Activated CD4-positive, alpha-beta T cell treated with anti-CD3 and anti-CD28 coated beads, Interleukin-2, amount 50 U/mL, for 1 hour (primary cell): ENCODE data around the gene TCTN1.

Source experiments
- DNase-seq: peaks from one replicate; pipeline ENCODE4 v3.0.0-alpha.2; 2020

The TCTN1 gene

DNA sequence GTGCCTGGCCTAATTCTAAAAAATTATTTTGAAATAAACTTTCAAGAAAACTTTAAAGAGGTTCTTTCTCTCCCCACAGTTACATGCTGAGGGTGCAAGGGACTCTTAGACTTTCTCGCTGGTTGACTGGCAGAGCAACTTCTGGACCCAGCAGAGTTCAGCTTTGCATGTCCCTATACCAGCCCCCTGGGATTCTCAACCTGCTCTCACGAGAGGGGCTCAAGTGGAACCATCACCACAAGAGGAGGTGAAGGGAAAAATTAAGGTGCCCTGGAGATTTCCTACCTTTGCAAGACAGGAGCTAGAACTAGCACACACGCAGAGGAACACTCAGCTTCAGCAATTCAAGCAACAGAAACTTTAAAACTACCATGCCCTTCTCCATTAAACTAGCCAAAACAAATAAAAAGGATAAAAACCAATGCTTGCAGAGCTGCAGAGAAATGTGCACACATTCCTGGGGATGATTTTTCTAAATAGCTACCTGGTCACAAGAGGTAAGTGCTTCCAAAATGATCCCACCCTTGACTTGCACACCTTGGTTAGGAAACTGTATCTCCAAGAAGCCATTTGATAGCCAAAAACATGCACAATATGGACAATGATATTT lies 72.5 kb downstream of the TCTN1 start:
- no peak for DNase-seq

DNA sequence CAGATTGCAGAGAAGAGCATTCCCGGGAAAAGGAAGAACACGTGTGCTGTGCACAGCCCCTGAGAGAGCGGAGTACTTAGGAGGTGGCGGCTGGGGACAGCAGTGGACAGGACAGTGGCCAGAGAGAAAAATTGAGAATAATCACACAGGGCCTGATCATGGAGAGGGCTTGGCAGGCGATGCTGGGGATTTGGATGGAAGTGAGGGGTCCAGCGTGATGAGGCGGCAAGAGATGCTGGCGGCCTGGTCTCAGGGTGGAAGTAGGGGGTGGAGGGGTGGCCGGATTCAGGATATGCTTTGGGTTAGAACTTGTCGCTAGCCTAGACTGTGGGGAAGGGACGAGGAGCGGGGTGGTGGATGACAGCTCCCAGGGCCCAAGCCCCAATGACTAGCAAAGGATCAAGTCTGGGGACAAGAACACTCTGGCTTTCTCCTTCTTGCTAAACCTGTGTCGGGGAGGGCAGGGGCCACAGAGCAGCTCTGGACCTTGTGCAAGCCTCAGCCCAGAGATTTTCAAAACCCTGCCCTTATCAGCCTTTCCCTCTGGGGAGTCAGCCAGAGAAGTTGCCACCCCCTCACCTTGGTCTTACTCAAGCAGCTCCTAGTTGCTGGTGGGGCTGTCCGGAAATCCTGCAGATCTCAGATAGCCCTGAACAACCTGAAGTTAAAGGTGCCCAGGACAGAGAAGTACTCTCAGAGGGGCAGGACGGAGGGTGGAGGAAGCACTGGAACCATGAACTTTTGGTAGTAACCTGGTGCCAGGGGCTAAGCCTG lies 73.7 kb downstream of the TCTN1 start:
- DNase-seq, result no peak

DNA sequence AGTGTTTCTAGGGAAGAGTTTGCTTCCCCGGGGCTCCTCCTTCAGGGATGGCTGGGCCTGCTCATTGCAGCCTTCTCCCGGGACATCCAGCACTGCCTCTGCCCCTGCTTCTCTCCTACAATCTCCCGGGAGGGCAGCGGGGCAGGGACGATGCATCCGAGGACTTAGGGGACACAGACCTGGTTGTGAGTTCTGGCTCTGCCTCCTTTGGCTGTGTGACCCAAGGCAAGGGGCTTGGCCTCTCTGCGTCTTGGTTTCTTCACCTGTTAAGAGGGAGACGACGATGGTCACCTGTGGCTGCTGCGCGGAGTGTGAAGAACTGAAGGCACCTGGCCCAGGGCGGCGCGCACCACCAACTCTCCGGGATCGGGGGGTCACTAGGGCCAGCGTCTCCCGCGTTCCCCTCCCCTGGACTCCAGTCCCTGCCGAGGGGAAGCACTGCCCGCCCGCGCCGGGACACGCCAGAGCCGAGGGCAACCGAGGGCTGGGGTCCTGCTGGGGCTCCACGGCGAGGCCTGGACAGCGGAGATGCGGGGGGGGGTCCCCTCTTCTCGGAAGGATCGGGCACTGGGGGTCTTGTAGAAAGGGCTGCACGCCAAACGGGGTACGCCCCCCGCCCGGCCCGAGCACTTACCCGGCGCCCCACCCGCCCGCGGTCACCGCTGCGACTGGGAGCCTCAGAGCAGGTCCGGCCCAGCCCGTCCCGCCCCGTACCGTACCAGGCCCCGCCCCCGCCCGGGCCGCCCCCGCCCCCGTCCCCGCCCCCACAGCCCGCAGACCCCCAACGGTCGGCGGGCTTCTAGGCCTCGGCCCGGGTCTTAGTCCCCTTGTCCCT lies 74.7 kb downstream of the TCTN1 start, which contains the start of gene HVCN1:
HVCN1 (minus strand) TSS at position 670 of the 835 bp plus-strand sequence. CDS start 5,870 bp downstream, outside the sequence.
- peak; percentile 9 for DNase-seq

DNA sequence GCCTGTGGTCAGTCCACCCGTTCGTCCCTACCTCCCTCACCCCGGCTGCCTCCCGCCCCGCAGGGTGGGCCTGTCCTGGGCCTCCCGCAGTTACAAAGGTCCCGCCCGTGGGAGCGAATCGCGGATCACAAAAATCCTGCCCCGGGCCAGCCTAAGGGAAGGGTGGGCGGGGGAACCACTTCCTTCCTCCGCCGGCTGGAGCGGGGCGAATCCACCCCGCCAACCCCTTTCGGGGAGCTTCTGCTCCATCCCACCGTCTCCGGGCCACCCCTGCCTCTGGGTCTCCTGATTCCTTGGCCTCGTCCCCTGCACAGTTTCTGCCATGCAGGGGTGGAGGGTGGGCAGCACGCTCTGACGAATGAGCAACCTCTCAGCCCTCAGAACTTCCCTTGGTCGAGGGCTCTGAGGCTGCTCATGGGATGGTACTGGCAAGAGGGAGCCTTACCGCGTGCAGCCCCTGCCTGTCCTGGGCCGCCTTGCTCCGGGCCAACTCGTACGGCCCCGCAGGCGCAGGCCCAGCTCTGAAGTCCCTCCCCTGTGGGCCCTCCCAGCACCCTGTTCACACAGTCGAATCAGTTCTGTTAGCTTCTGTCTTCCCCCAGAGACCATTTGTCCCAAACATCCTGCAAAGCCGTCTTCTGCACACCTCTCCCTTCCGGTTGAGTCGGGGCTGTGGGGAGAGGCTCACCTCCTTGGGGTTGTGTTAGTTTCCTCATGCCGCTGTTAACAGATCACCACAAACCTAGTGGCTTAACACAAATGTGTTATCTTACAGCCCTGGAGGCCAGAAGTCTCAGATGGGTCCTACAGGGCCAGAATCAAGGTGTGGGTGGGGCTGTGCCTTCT lies 75.6 kb downstream of the TCTN1 start:
- DNase-seq, result peak; percentile 38

DNA sequence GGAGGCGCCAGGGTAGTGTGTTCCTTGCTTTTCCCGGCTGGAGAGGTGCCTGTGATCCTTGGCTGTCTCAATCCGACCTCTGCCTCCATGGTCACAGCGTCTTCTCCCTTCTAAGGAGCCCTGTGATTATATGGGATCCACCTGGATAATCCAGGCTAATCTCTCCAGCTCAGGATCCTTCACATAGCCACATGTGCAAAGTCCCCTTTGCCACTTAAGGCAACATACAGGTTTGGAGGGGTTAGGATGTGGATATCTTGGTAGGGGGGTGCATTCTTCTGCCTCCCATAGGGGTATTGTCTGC lies 76.2 kb downstream of the TCTN1 start:
- DNase-seq, result no peak

DNA sequence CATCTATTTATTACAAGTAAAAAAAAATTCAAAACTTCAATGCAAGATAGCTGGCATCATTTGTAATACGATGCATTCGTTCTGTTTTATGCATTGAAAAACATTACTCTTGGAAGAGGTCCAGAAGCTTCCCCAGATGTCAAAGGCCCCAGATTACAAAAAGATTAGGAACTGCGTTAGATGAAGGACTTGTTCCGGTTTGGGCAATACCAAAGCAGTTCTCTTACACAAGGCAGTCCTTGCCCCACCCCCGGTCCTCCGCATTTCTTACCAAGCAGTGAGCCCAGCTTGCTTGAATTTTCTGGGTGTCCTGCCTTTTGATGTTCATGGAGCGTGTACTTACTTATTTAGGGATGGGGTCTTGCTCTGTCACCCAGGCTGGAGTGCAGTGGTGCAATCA lies 79.8 kb downstream of the TCTN1 start:
- DNase-seq, result no peak

DNA sequence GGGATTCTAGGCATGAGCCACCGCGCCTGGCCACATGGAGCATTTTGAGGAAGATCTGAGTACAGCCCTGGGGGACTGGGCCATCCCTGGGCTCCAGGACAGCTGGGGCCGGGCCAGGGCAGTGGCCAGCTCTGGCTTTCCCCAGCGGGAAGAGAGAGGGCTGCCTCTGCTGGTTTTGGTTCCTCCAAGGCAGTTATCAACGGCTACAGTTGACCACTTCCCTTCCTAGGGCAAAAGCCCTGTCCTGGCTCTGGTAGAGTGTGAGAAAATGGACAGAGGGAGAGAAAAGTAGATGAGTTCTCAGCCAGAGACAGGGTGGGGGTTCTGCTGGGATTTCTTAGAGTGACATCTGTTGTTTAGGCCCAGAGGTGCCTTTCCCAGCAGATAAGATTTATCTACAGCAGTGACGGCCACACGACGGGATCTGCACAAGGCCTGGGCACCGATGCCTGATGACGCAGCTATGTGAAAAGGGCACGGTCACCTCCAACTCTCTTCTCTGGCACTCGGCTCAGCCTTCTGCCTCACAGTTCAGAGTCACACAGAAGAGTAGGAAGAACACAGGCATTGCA lies 80.5 kb downstream of the TCTN1 start:
- DNase-seq, result no peak

DNA sequence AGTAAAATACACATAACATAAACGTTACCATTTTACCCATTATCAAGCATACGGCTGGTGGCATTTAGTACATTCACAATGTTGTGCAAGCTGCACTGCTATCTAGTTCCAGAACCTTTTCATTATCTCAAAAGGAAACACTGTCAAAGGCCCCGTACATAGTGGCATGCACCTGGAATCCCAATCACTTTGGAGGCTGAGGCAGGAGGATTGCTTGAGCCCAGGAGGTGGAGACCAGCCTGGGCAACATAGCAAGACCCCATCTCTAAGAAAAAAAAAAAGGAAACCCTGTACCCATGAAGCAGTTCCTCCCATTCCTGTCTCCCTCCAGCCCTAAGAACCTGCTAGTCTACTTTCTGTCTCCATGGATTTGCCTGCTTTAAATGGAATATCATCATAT lies 82.4 kb downstream of the TCTN1 start:
- DNase-seq, result no peak

DNA sequence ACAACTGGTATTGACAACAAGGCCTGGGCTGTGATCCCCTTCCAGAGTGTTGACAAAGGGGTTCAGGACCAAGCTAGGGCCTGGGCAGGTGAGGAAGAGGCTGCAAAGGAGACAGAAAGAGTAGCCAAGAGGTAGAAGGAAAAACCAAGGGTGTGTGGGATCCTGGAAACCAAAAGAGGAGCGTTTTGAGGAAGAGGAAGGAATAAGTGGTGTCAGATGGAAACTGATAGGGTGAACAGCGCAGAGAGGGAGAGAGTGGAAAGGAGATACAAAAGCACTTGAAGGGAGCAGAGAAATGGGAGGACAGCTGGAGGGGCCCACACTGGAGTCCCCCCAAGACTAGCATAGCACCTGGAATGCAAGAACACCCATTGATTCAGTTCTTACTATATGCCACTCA lies 83.3 kb downstream of the TCTN1 start:
- DNase-seq, result no peak

DNA sequence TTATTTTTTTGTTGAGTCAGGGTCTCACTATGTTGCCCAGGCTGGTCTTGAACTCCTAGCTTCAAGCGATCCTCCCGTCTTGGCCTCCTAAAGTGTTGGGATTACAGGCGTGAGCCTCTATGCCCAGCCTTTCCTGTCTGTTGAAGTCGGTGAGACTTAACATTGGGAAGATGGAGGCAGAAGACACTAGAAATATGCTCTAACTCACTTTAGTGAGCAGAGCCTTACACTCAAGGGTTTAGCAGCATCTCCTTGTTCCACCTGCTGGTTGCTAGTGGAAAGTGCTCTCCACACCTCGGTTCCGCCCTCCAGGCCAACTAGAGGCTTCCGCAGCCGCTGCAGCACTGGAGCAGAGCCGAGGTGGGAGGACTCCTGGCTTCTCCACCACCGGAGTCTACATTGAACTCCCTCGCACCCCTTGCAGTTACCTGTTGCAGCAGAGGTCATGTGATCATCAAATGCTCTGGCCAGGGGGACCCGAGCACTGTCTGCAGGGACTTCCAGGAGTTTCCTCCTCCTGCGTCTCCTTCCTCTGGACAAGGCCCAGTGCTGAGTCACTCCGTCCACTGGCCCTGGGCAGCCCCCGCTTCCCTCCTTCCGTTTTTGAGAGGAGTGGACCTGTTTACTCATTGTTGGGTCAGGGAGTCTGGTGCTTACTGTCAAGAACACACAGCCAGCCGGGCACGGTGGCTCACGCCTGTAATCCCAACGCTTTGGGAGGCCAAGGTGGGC lies 84.4 kb downstream of the TCTN1 start:
- peak; percentile 72 for DNase-seq
